ES-I3 (cell line): ENCODE measurements around the gene NKX2-1.
"Not testable (repeated sequence)": the region's sequence is repeated elsewhere in the genome, so short reads cannot be mapped to it uniquely, and the experiment has no call there.

ENCODE experiments used
- H3K36me3 ChIP-seq: 2 replicates; pipeline ENCODE4 v1.6.1; 2013; ENCODE audit warnings: mild to moderate bottlenecking, low read length, control low read depth, moderate library complexity; ENCODE audit not compliant: insufficient read depth
- H3K4me1 ChIP-seq: 2 replicates; pipeline ENCODE4 v1.6.1; 2013; ENCODE audit warnings: mild to moderate bottlenecking, control low read depth, low read length; ENCODE audit not compliant: insufficient read depth
- H3K9ac ChIP-seq: 2 replicates; pipeline ENCODE4 v1.6.1; 2013; ENCODE audit warnings: low read depth, mild to moderate bottlenecking, low read length, moderate library complexity
- H3K9me3 ChIP-seq: 2 replicates; pipeline ENCODE4 v1.6.1; 2013; ENCODE audit warnings: mild to moderate bottlenecking, low read length, moderate library complexity; ENCODE audit not compliant: control insufficient read depth, insufficient read depth

NKX2-1 gene

DNA sequence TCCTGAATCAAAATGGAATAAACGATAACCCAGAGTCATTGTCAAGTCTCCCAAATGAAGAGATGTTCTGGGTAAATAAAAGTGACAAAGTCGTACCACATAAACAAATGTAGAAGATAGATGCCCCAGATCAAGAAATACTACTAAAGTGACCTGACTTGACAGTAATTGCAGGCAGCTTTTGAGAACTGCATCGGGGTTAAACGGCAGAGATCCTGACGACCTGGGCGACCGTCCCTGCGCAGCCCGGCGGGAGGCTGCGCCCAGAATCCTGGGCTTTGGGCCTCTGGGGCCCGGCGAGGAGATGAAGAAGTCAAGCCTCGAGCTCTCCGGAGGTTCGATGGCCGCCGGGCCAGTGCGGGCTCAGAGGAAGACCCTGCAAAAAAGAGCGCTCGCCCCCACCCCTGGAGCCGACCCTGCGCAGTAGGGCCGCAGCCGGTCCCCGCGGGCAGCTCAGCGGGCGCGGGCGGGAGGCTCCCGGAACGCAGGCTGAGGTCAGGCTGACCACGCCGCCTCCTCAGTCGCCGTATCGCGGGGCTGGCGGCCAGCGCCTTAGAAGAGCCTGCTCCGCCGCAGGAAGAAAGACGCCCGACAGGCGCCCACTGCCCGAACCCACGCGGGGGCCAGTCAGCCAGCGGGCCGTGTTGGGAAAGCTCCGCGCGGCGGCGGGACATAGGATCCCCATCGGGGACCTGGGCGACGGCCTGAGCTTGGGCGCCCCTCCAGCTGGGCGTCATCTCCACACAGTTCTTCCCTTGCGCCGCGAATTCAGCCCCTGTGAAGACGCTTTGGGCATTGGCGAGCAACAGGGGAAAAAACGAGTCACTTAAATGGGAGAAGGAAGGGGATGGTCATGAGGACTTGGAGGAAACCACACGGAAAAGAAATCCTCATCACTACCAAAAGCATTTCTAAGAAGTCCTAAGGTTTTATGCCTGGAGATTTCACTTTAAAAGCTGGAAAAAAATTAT lies 16.0 kb downstream of the NKX2-1 start:
- H3K4me1 ChIP-seq = peaks cover 24% of the 10 kb centered on the region
- H3K9me3 ChIP-seq = no peaks in the 10 kb centered on the region
- no peaks in the 10 kb centered on the region for H3K36me3 ChIP-seq
- peak overlapping the region; percentile 26; the same call in 1 of the 2 replicates for H3K9ac ChIP-seq

DNA sequence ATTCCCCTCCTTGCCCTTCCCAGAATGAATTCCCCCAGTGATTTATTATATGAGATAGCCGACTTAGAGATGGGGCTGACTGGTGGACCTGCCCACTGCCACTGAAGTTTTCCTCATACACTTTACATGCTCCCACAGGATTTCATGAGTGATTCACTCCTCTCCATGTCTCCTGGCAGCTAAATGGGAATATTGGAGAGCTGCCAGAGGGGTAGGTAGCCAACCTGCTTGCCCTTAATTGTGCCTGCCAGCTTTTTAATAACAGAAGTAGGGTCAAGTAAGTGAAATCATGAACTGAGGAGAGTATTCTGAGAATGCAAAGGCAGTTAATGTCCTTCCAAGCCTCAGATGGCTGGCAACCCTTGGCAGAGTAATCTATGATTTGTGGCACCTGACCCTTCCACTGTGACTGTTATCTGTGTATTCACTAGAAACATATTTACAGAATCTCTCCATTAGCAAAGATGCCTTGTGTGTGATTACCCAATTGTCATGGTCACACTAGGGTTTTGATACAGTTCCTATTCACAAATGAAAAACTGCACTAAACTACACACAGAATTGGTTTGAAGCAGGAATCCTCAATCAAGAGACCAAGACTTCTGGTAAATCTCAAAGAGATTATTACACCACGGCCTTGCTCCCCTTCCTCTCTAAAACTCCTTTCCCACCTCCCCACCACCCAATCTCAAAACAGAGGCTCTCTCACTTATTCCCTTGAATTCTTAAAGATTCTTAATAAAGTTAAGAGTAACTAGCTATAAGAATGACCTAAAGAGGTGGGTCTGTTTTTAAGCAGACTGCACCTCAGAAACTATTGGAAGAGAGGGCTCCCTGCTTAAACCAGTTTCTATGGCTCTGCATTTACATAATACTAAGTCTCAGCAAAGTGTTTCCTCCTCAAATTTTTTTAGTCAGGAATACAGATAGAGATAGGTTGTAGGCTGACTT lies 17.2 kb downstream of the NKX2-1 start:
- peaks cover 22% of the 10 kb centered on the region for H3K4me1 ChIP-seq
- H3K36me3 ChIP-seq = no peaks in the 10 kb centered on the region
- no peaks in the 10 kb centered on the region for H3K9me3 ChIP-seq
- H3K9ac ChIP-seq = no peak overlapping the region

DNA sequence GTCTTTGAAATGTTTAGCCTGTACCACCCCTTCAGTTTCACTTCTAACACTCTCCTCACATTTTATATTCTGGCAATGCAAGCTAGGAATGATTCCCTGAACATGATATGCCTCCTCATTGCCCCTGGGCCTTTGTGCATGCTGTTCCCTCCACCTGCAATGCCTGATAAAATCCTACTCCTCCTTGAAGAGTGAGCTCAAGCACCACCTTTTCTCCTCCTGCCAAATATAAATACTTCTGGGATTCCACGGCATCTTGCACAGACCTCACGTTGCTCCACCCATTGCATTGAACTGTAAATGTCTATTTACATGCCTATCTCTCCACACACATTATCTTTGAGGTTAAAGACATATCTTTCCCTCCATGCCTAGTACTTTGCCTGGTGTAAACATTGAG lies 21.1 kb downstream of the NKX2-1 start:
- no peaks in the 10 kb centered on the region for H3K36me3 ChIP-seq
- H3K9me3 ChIP-seq = no peaks in the 10 kb centered on the region
- H3K4me1 ChIP-seq = peaks cover 10% of the 10 kb centered on the region

DNA sequence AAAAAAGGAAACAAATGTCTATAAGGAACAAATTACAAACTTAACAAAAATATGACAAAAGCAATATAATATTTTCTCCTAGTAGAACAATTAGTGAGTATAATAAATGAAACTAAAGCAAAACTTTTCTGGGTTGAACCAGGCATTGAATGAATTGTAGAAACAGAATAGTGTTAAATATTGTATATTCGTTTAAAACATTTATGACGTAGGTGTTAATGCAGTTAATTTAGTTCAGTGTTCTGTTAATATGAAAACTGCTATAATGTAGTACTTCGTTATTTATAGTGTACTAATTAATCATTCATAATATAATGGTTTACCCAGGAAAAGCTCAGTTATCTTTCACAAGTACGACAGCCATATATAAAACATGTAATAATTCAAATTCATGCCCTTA lies 23.7 kb downstream of the NKX2-1 start:
- no peak overlapping the region for H3K9ac ChIP-seq
- H3K36me3 ChIP-seq = no peaks in the 10 kb centered on the region
- H3K9me3 ChIP-seq = no peaks in the 10 kb centered on the region
- H3K4me1 ChIP-seq = peaks cover 17% of the 10 kb centered on the region; the same call in 1 of the 2 replicates

More for the DNA sequence above, 21.1 kb downstream of the NKX2-1 start:
- H3K9ac ChIP-seq = no peak overlapping the region

DNA sequence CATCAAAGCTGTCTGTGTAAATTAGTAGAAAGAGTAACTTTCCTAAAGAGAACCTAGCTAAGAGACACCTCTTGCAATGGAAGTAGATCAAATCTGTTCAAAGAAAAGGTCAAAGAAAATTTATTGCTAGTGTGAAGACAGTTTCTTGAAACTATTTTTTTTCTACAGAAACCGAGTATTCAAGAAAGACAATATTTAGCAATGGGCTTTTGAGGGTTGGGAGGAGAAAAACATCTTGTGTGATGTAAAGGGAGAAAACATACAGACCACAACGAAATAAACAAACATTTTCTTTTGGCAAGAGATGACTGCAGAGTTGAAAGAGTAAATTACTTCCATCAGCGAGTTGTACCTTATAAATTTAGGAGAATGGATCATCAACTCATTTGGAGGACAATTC lies 24.4 kb downstream of the NKX2-1 start:
- no peaks in the 10 kb centered on the region for H3K36me3 ChIP-seq
- no peaks in the 10 kb centered on the region for H3K9me3 ChIP-seq
- H3K4me1 ChIP-seq = peaks cover 17% of the 10 kb centered on the region; the same call in 1 of the 2 replicates
- no peak overlapping the region for H3K9ac ChIP-seq

DNA sequence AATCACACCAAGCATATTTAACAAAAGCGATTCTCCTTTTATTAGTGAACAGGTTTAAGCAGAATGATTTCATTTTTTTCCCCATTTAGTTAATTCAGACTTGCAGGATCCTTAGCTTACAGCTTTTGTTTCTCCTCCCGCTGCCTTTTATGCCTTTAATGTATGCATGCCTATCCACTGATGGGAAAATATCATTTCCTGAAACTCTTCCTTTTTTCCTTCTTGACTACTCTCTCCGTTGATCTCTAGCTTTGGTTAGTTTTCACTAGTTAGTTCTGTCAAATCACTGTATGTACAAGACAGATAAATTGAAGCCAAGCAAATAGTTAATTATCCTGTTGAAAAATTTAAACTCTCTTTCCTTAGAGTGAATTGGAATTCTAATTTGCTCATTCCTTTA lies 26.3 kb downstream of the NKX2-1 start:
- Histone ChIP-seq H3K9me3 (no peaks in the 10 kb centered on the region), H3K36me3 (no peaks in the 10 kb centered on the region), H3K4me1 (peaks cover 17% of the 10 kb centered on the region; the same call in 1 of the 2 replicates), H3K9ac (no peak overlapping the region)

DNA sequence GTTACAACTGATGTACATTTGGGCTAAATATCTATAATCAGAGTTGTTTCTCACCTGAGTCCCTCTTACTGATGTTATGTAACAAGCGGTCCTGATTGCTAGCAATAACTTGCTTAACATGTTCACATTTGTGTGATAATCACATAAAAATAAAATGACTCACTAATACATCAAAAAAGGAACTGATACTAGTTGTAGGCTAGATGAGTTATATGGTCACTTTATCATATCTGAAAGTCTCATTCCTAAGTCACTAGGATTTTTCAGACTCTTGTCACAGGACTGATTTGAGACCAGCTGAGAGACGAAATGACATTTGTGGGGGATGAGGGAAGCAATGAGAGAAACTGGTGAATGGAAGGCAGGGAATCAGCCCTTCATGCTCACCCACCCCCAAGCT lies 34.3 kb downstream of the NKX2-1 start:
- Histone ChIP-seq H3K4me1 (no peaks in the 10 kb centered on the region), H3K9me3 (no peaks in the 10 kb centered on the region), H3K36me3 (no peaks in the 10 kb centered on the region), H3K9ac (no peak overlapping the region)

DNA sequence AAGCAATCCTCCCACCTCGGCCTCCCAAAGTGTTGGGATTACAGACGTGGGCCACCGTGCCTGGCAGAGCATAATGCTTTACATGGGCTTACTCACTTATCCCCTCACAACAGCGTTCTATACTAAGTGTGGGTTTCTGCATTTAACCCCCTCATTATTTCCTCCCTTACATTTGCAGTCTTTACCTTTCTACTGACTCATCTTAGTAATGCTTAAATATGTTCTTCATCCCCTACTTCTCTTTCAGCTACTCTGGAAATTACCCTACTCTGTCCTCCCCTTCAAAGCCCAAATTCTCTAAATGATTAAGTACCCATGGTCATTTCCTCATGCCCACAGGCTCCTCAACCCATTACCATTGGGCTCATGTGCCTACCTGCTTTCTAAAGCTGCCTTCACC lies 40.7 kb downstream of the NKX2-1 start:
- Histone ChIP-seq H3K9ac (no peak overlapping the region), H3K9me3 (no peaks in the 10 kb centered on the region), H3K36me3 (no peaks in the 10 kb centered on the region), H3K4me1 (no peaks in the 10 kb centered on the region)

DNA sequence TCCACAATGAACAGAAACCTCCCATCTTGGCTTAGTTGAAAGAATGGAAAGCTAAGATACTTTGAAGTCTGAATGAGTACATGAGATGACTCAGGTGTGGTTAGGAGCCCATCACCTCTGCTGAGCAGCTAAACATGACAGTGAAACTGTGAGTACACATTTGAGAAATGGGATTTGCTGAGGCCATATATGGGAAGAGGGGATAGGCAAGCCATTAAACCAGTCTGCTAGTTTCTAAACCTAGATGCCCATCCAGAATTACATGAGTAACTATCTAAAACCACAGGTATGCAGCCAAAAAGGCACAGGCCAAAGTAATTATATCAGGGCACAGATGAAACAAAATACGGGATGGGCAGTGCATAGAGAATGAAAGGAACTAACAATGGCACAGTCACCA lies 41.2 kb downstream of the NKX2-1 start:
- H3K4me1 ChIP-seq = no peaks in the 10 kb centered on the region
- no peak overlapping the region for H3K9ac ChIP-seq
- no peaks in the 10 kb centered on the region for H3K9me3 ChIP-seq
- no peaks in the 10 kb centered on the region for H3K36me3 ChIP-seq

DNA sequence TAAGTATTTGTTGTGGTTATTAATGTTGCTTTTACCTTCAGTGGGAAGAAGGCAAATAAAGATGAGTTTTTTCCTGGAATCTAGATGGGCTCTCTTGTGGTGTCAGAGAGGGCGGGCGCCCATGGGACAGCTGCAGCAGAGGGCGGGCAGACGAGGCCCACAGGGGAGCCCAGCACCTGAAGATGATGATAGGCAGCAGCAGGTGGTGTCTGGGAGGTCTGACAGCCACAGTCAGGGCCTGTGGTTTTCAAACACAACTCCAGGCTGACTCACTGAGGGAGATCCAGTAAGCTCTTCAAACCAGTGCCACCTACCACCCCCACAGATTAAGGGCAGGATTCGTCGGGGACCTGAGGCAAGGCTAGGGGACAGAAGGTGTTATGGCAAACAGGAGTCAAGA lies 42.8 kb downstream of the NKX2-1 start:
- Histone ChIP-seq H3K36me3 (no peaks in the 10 kb centered on the region), H3K9me3 (no peaks in the 10 kb centered on the region), H3K4me1 (no peaks in the 10 kb centered on the region), H3K9ac (no peak overlapping the region)

DNA sequence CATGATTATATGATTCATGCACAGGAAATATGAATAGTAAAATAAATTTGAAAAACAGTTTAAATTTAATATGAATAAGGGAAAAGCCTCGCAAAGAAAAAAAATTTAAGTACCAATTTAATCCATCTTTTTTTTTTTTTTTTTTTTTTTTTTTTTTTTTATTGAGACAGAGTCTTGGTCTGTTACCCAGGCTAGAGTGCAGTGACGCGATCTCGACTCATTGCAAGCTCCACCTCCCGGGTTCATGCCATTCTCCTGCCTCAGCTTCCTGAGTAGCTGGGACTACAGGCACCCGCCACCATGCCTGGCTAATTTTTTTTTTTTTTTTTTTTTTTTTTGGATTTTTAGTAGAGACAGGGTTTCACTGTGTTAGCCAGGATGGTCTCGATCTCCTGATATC lies 44.0 kb downstream of the NKX2-1 start:
- not testable (repeated sequence) for H3K4me1 ChIP-seq, H3K9ac ChIP-seq, H3K9me3 ChIP-seq, H3K36me3 ChIP-seq

DNA sequence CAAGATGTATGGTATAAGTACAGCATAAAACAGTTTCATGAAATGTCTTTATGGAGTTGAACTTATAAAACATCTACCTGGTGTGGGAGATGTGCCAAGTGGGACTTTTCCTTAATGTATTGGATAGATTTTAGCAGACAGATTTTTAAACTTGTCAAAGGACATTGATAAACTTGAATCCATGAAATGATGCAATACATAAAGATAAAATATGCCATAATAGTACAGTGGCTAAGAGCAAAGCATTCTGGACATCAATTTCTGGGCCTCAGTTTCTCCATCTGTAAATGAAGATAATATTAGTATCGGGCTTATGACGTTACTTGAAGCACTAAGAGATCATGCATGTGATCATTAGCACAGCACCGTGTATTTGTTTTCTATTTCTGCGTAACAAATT lies 45.4 kb downstream of the NKX2-1 start:
- Histone ChIP-seq H3K4me1 (no peaks in the 10 kb centered on the region), H3K36me3 (no peaks in the 10 kb centered on the region), H3K9ac (no peak overlapping the region), H3K9me3 (no peaks in the 10 kb centered on the region)

DNA sequence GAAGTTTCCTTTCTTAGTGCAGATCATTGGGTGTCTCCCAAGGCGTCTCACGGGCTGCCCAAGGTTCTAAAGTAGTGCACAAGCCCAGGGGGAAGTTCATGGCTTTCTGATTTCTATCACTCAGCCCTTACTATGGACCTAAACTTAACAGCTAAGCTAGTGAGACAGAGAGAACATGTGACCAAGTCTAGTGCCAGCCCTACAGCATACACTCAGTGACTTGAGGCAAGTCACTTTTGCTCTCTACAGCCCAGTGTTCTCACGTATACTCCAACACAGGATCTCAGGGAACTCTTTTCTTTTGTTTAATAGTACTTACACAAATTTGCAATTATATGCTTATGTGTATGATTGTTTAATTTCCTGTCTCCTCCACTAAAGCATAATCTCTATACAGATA lies 48.6 kb downstream of the NKX2-1 start:
- no peaks in the 10 kb centered on the region for H3K36me3 ChIP-seq
- H3K9me3 ChIP-seq = no peaks in the 10 kb centered on the region
- H3K4me1 ChIP-seq = no peaks in the 10 kb centered on the region
- H3K9ac ChIP-seq = no peak overlapping the region

DNA sequence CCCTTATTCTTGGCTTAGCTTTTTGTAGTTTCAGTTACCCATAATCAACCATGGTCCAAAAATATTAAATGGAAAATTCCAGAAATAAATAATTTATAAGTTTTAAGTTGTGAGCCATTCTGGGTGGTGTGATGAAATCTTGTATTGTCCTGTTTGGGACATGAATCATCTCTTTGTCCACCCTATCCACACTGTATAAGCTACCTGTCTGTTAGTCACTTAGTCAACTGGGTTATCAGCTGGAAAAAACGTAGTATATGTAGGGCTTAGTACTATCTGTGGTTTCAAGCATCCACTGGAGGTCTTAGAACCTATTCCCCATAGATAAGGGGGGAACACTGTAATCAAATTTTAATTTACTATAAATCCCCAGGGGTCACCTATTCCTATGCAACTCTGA lies 52.7 kb downstream of the NKX2-1 start:
- H3K9ac ChIP-seq = no peak overlapping the region
- no peaks in the 10 kb centered on the region for H3K4me1 ChIP-seq
- no peaks in the 10 kb centered on the region for H3K9me3 ChIP-seq
- no peaks in the 10 kb centered on the region for H3K36me3 ChIP-seq
